AG08395 (cell line): Measurements from ENCODE around the gene NELFB.

Source experiments
- DNase-seq: peaks from one replicate; pipeline ENCODE4 v3.0.0; 2012; ENCODE audit warnings: mixed read lengths, low spot score

NELFB gene

DNA sequence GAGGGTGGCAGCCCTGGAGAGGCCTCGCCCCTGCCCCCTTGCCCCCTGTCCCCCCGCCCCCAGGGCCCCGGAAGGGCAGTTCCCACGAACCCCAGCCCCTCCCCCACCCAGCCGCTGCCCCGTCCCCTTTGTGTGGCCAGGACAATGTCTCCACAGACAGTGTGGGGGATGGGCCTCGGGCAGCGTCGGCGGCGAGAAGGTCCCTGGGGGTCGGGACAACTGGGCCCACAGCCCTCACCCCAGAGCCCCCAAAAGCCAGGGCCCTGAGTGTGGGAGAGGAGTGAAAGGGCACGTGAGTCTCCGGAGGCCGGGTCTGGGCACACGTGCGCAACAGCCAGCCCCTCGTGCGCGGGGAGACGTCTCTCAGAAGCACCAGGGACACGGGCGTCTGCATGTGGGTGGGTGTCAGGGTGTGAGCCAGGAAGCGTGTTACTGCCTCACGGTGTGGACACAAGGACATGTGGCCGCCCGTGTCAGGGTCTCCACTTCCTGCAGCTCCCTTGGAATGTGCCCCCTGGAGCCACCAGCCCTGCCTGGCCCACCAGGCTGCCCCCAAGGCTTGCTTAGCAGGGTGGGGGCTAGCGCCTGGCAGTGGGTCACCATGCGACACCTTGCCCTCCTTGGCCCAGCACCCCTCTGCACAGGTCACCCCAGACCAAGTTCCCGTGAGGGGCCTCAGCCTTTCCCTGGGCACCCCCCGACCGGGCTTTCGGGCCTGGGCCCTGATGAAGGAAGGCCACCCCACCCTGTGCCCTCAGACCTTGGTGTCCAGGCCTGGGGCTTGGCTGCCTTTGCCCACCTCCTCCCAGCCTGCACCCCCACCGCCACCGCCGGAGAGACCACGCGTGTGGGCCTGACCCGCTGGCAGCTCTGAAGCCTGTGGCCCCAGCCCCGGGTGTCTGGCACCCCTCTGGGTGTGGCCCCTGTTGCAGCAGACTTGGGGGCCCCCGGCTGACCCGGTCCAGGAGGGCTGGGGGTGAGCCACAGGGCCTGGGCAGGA is 59.7 kb downstream of the NELFB start:
- DNase-seq: no peak

DNA sequence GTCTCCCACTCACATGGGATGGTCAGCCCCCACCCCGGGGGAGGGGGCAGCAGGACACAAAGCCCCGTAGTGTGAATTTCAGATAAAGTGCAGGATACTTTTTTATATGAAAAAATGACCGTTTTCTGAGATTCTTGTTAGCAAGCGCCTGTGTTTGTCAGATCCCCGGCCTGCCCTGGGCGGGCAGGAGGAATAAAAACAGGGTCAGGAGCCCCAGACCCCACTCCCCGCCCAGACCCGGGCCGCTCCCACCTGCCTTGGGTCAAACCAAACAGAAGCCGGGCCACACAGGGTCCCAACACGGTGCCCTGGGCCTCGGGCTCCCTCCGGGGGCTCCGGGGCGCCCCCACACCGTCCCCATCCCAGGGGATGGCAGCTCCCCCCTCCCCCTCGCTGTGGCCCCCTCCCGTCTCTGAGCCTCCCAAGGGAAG is 60.5 kb downstream of the NELFB start:
- DNase-seq: no peak

DNA sequence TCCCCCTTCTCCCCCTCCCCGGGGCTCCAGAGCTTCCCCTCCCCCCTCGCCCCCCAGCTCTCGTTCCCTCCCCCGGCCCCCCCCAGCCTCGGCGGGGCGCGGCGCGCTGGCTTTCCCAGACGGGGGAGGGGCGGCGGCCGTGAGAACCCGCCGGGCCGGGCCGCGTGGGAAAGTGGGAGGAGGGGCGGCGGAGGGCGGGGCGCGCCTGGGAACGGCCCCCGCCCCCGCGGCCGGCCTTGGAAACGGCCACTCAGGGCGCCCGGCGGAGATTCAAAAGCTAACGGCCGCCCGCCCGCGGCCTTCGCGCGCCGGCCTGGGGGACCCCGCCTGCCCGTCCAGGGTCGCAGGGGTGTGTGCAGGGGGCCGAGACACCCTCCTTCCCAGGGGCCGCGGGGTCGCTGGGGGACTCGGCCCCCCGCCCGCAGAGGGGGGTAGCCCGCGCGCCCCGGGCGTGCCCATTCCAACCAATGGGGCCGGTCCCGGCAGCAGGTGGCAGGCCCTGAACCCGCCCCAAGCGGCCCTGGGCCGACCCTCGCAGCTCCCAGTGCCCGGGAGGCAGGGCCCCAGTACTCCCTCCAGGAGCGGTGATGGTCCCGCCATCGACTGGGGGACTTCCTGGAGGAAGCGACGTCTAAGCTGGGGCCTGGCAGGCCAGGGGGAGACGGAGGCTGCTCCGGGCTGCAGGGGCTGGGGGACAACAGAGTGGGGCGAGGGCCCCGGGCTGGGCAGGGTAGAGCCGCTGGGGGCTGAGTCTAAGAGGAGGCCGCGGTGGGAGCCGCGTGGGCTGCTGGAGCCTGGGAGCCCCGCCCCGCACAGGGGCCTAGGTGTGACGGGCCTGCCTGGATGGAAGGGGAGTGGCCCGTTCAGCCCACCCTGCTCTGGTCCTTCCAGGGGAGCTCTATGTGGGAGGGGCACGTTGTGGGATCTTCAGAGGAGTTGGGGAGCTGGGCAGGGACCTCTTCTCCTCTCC is 61.2 kb downstream of the NELFB start:
- peak; percentile 57 for DNase-seq

DNA sequence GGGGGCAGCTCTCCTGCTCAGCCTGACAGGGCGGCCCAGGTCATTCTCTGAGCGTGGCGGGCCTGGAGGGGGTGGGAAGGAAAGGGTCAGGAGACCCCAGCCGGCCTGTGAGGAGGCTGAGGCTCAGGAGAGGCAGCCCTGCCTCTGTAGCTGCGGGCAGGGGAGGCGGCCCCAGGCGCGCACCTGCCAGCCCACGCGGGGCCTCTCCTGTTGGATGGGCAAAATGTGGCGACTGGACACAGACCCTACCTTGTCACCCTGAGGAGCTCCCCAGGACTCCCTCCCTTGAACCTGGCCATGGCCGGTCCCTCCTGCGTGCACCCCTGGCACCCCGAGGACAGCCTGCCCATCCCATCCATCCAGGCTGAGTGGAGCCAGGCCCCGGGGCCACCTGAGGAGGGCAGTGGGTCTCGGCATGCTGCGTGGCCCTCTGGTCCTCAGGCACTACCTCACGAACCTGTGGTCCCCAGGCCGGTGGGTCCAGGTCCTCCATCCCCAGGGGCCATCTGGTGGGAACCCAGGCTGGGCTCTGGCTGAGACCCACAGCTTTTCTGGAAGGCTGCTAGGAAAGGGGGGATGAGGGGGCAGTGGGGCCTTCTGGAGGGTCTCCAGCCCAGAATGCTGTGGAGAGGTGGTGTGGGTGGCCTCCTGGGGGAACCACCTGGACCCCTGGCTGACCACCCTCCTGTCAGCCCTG is 62.0 kb downstream of the NELFB start:
- no peak for DNase-seq

DNA sequence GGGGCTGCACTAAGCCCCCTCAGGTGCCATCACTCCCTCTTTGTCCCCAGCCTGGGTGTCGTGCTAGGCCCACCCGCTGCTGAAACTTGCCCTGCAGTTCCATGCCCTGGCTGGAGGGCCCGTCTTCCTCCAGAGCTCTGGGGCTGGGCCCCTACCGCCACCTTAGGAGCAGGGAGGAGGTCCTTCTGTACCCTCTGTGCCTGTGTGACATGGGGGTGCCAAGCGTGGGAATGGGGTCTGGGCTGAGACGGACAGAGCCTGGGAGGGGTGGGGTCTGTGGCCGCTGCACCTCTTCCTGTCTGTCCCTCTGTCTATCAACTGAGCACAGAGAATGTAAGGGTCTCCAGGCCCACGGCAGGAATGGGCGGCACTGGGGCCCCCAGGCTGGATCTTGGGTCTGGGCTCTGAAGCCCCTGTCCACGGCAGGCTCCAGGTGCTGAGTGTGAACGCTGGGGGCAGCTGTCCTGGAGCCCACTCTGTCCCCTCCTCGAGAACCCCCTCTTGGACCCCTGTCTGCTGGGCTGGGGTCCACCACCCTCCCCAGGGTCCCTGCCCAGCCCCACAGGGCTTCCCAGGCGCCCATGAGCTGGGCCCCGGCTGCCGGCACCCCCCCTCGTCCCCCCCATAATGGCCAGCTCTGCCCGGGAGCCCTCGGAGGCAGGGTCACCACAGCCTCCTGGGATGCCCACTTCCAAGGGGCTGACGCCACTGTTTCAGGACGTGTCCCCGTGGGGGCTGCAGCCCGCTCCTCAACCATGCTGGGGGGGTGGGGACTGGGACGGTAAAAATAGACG is 62.8 kb downstream of the NELFB start:
- DNase-seq: no peak

DNA sequence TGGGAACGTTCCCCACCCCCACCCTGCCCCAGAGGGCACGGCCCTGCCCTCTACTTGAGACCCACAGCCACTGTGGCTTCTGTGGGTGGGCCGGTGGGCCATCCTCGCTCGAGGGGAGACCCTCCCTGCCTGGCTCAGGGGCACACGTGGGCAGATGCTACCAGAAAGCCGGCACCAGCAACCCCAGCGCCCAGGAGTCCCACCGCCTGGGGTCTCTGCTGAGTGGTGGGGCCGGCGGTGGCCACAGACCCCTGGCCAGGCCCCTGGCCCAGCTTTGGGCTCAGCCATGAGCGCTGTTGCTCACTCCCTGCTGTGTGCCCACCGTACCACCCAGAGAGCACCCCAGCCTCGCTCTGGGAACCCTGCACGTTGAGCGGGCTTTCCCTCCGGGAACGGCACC is 63.5 kb downstream of the NELFB start:
- DNase-seq: peak; percentile 0

DNA sequence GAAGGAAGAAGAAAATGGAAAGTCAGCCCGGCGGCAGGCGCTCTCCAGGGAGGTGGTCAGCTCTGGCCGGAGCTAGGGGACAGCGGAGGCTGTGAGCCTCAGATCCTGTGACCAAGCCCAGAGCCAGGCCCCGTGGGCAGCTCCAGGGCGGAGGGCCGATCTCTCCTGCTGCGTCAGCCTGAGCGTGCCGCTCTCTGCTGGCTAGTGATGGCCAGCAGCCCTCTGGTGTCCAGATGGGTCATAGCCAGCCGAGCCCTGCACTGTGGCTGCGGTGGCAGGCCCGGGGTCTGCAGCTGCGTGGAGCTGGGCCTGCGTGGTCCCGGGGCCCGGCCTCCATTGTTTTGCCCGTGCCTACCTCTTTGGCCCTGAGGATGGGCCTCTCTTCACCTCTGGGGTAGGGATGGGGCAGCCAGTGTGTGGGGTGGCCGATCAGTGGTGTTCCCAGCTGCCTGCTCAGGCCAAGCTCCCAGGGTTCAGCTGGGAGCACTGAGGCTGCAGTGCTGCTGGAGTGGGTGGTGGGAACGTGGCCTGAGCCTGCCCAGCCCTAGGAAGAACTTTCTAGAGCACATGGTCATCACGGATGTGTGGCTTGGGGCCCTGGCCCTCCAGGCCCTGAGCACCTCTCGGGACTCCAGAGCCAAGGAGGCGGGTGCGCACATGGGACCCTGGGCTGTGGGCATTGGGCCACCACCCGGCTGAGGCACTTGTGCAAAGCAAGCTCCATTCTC is 64.0 kb downstream of the NELFB start:
- DNase-seq: peak; percentile 82

DNA sequence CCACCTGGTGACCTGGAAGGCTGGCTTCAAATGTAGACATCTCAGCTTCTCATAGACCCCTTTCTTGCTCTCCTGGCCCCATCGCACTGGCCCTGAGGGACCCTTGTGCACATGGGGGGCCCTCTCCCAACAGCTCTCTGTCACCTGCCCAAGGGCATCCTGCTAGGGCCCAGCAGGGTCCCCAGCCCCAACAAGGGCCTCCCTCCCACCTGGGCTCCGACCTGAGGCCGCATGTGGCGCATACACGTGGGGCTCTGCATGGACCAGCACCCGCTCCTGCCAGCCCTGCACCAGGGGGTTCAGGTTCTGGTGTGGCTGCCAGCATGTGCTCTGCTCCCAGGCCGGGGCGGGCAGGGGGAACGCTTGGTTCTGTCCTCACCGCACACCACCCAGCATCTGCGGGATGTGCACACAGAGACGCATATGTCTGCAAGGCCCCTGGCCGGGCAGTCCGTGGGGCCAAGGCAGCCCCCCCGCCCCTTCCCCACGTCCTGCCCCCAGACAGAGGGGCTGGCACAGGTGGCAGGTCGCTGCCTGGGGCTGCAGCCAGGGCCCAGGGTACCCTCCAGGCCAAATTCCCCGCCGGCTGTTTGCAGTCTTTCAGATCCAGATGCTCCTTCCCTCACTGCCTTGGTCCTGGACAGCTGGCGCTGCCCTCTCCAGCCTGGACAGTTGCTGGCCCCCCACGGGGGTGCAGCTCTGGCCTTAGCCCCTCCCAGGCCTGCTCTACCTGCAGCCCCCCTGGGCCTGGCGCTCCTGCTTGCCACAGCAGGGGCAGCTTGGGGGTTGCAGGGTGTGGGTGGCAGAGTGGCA is 64.8 kb downstream of the NELFB start:
- peak; percentile 1 for DNase-seq

- peak; percentile 1 for DNase-seq
Observed at GRCh38 chr9:137320555-137321384, 65.6 kb downstream of the NELFB start.

DNA sequence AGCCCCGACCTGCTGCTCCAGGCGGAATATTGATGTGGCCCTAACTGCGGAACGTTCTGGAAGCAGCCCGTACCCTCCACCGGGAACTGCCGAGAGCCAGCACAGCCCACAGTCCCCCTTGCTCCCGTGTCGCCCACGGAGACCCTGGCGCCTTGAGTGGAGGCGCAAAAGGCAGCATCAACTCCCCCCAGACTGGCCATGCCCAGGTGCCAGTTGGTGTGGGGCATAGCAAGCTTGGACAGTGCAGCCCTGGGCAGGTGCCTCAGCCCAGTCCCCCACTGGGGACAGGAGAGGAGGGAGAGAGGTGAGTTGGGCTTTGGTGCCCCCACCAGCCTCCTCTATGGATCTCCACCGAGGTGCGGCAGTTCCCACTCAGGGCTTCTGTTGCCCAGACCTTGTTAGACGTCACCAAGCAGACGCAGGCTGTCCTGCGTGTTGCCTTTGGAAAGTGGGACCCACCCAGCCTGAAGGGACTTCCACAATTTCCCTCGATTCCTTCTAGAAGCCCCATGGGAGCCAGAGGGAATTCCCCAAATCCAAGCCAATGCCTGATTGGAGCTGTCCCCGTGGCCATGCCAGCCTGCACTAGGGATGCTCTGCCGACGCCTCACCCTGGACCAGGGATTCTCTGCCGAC is 66.7 kb downstream of the NELFB start:
- no peak for DNase-seq
